GM12801 (cell line): ENCODE results near the gene ARHGAP6.

ENCODE experiments used
- TF ChIP-seq, protein P1 (sequence below): IDR thresholded peaks from one replicate; pipeline ENCODE4 v1.5.1; 2011; ENCODE audit warnings: control low read depth; ENCODE audit not compliant: insufficient read length; ENCODE audit errors: extremely low read depth

The ARHGAP6 gene

DNA sequence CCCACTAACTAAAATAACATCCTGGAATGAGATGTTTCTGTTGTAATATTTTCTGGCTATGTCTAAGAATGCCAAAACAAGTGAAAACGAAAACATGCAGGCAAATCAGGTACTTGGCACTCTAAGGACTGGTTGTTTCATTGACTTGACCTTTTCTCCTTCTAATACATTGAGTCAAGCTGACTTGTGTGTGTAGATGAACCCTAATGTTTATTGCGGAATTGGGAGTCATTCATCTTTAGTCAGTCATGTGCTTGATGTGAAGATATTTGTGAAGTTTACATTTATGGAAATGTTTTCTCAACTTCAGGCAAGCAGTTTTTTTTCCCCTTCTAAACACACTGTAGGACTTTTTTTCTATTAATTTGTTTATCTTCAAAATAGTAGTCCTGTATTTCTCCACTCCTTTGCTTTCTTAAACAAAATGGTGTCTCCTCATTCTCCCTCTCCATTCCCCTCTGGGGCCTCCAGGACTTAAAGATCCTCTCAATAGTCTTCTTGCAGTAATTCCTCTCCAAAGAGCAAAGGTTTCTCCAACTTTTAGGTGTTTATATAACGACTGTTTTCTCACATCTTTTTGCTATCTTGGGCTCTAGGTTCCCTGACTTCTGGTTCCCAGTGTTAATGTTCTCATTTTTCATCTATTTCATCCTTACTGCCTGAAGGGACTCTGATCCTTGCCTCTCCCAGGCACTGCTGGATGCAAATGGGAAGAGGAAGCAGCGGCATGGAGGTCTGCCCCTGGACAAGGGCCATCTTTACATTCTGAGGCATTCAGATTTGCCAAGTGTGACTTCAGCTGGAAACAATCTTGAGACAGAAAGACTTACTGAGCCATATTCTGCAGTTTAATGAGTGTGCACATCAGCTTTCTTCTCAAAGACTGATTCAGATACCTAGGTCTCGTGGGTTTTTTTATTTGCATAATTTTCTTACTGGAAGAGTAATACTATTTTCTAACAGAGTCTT lies 166.4 kb downstream of the ARHGAP6 start:
- TF ChIP-seq, protein P1, sequence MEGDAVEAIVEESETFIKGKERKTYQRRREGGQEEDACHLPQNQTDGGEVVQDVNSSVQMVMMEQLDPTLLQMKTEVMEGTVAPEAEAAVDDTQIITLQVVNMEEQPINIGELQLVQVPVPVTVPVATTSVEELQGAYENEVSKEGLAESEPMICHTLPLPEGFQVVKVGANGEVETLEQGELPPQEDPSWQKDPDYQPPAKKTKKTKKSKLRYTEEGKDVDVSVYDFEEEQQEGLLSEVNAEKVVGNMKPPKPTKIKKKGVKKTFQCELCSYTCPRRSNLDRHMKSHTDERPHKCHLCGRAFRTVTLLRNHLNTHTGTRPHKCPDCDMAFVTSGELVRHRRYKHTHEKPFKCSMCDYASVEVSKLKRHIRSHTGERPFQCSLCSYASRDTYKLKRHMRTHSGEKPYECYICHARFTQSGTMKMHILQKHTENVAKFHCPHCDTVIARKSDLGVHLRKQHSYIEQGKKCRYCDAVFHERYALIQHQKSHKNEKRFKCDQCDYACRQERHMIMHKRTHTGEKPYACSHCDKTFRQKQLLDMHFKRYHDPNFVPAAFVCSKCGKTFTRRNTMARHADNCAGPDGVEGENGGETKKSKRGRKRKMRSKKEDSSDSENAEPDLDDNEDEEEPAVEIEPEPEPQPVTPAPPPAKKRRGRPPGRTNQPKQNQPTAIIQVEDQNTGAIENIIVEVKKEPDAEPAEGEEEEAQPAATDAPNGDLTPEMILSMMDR = no peak

DNA sequence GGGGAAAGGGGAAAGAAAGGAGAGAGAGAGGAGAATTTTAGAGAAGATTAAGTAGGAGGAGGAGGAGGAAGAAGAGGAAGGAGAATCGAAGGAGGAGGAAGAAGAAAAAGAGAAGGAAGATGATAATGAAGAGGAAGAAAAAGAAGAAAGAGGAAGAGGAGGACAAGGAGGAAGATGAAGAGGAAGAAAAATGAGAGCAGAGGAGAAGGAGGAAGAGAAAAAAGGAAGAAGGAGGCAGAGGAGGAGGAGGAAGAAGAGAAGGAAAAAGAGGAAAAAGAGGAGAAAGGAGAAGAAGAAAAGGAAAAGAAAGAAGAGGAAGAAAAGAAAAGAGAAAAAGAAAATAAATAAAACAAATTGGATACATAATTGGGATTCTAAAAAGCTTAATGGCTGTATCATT lies 181.4 kb downstream of the ARHGAP6 start:
- TF ChIP-seq, protein P1 = no peak

DNA sequence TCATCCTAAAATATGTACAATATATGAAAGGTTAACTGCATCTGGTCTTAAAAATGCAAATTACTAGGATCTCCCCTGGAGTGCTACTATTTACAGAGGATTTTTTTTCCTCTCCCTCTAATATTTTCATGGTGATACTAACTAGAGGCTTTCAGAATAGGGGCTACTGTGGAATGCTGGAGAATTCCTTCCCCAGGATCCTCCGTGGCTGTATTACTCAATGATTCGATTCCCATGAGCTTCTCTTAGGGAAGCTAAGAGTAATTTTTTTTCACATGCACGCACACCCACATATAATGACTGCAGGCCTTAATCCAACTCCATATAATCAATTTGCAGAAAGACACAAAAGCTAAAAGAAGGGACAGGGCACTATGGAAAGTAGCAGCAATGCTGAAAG lies 184.7 kb downstream of the ARHGAP6 start:
- TF ChIP-seq, protein P1 = no peak

DNA sequence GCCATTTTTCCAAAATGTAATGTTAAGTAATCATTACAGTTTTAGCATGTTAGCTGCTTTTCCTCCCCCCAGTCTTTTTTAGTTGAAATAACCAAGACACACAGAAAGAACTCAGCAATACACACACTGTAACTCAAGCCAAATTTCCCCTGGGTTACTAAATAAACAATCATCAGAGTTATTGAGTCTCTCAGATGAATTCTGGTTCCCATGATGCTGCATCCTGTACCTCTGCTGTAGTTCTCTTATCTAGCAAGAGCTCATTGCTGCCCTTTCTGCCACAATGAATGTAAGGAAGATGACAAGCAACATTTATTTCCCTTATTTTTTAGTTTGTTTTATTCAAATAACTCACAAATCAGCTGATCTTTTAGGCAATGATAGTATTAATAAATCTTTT lies 185.1 kb downstream of the ARHGAP6 start:
- TF ChIP-seq, protein P1 = no peak

DNA sequence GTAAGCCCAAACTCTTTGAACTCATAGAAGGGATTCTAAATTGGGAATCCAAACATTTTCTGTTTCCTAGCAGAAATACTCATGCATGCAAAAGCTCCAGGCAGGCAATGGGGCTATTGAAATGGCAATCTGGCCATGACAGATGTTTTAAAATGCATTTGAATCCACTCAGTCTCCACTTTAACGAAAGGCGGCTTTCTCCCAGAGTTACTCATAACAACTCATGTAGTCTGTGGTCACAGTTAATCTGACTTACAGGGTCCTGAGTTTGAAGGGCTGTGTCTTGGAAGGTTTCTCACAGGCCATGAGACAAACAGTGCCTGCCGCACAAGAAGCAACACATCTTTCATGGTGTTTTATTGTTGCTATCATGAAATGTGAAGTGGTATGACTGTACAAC lies 186.8 kb downstream of the ARHGAP6 start:
- TF ChIP-seq, protein P1 = no peak

DNA sequence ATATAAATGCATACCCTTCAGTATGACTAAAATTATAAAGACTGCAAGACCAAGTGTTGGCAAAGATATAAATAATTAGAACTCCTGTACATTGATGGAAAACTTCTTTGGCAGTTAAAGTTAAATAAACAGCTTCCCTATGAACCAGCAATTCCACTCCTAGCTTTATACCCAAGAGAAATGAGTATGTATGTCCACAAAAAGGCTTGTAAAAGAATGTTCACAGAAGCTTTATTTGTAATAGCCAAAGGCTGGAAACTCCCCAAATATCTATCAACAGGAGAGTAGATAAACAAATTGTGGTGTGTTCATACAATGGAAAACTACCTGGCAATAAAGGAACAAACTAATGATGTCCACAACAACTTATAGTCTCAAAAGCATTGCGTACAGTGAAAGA lies 187.7 kb downstream of the ARHGAP6 start:
- TF ChIP-seq, protein P1 = no peak

DNA sequence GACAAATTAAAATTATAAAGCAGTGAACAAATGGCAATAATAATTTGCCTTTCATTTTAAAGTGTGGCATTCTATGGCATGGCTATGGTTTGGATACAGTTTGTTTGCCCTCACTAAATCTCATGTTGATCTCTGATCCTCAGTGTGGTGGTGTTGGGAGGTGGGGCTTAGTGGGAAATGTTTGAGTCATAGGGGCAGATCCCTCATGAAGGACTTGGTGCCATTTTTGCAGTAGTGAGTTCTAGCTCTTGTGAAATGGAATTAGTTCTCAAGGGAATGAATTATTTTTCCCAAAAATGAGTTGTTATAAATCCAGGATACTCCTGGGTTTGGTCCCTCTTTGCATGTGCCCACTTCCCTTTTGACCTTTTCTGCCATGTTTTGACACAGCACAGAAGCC lies 191.1 kb downstream of the ARHGAP6 start:
- TF ChIP-seq, protein P1 = no peak
